ENCODE data around the gene PTPRU.

GRCh38 chr1:29193879-29194455, 42.4 kb upstream of the PTPRU start:
- TF ChIP-seq CTCF (IDR thresholded peaks at IDR 0.05), result no peak
- no peak for TF ChIP-seq POLR2A (IDR thresholded peaks at IDR 0.05)

Measured in esophagus squamous epithelium (tissue), 4 donors.